GM21576 (cell line): ENCODE measurements around the gene DYNLRB1.

Experiments
- ATAC-seq: cut with Tn5 transposase; IDR thresholded peaks from one replicate; pipeline ENCODE4 v1.9.1; 2021; ENCODE audit warnings: mild to moderate bottlenecking, moderate library complexity; ENCODE audit not compliant: unreplicated experiment

Gene DYNLRB1

DNA sequence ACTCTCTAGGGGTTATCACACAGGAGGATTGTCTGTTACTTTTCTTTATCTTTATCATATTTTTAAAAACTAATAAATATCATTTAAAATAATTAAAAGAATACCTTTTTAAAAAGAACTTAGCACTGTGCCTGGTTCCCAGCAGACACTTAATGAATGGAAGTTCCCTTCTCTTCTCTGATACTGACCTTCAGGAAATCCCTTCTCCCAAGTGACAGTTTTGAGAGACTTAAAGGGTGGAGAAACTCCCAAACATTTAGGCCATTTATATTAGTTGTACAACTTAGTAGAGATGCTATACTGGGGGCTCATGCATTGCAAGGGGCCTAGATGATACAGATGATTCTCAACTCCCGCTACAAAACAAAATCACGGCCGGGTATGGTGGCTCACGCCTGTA, 60.8 kb downstream of the DYNLRB1 start:
- no peak for ATAC-seq

DNA sequence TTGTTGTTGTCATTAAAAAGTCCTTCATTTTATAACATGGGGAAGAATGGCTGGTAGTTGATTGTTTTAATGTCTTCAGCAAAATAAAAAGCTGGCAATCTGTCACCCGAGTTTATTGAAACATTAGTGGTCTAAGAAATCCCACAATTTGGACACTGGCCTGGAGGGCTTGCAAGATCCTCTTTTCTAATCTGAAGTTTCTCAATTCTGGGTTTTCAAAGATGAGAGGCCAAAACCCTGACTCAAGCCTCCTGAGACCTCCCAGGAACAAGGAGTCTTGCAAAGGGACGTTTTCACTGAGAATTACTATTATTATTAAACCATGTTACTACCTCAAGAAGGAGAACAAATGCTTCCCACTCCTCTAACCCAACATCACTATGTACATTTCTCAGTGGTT, 61.8 kb downstream of the DYNLRB1 start:
- no peak for ATAC-seq

DNA sequence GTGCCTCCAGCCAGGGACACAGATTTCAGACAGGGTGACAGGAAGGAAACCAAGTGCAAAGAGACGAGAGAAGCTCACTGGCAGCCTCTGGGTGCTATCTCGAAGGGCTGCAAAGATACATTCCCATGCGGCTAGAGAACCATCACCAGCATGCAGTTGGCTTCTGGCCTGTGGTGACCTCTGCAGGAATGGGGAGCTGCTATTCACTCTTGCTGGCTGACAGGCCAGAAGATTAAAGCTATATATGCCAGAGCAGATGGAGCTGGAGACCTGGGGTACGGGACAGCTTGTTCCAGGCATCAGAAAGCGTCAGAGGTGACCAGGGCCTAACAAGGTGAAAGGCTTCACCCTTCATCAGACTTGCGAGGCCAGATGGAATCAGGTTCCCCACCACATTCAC, 62.3 kb downstream of the DYNLRB1 start:
- ATAC-seq: no peak

DNA sequence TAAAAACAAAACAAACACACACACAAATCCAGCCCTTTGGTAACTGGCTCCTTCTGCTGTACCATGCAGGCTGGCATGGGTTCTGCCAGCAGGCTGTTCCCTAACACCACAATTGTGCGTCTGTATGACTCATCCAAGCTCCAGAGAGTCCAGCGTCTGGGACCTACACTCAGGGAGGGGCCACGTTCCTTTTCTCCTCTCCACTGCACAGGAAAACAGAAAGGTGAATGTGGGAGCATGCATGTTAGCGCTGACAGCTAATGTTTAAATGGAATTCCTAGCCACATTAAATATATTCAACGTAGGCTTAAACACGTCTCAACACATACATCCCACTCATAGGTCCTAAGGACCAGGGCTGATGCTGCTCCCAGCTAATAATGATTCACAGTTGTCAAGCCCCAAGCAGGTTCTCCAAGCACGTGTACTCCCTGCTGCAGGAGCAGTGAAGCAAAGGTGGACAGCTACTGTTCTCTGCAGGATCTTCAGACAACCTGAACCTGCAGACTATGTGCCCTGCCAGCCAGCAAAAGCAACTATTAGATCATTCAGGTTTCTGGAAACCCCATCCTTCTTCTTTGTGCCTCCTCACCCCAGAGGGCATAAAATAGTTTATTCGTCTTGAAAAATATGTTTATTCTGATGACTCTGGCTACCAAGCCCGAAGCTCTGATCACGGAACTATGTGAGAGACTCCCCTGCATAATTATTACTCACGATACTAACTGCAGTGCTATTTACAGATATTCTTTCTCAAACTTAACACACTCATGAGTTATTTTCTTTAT, 63.2 kb downstream of the DYNLRB1 start:
- no peak for ATAC-seq

DNA sequence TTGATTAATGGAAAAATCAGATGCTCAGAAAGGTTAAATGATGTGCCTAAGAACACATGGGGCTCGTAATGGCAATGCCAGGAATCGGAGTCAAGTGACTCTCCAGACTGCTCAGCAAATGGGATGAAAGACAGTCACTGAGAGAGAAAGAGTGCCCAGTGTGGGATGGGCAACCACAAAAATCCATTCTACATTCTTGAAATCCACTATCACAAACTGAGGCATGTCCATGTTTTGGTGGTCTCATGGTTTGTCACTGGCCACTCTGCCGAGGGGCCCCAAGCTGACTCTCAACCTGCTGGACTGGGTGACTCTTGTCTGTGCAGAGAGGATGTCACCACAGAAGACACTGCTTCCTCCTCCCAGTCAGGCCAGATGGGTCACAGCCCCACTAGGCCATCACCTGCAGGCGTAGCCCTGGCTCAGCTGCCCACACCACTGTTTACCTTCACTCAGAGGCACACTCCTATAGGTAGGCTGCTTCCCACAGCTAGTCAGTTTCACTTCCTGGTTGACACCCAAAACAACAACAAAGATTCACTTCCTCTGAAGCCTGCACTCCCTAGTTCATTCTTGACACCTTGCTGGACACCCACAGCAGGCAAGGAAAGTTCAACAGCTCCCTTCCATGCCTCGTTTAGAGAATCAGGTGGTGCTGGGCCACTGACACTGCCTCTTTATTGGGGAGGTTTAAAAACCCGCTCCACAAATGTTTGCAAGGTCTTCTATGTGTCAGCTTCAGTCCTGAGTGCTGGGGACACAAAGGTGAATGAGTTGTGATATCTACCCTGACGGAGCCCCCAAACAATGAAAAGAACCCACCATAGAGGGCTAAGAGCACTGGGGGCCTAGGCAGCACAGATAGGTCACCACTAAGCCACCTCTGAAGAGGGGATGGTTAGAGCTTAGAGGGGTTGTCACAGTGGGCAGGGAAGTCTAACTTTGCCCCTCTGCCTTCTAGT, 64.0 kb downstream of the DYNLRB1 start:
- ATAC-seq: peak; percentile 59

DNA sequence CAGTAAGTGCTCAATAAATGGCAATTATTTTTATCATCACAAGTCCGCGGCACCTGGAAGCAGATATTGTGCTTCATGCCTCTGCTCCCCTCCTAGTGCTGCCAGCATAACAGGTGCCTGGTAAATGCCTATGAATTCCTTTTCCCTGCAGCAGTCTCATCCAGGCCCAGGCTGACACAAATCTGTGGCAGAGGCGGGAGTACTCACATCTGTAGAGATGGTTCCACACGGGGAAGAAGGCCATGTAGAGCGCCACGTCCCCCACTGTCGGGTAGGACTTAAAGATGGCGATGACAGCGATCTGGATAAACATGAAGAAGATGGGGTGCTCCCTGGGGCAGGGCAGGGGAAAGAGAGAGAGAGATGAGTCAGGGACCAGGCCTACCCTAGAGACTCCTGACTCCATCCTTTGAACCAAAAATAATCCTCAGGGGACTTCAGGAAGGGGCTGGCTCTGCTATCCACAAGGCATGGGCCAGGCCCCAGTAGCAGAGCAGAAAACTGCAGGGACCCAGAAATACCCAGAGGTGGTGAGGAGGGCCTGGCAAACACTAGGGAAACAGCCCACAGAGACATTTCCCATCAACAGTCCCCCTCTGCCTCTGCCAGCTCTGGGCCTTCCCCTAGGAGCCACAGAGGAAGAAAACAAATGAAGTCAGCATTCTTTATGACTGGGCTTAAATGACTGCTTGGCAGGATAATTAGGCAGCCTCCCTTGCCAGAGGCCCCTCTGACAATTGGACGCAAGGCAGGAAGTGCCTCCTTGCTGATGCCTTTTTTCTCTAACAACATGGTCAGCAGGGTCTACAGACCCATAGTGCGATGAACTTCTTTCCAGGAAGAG, 65.3 kb downstream of the DYNLRB1 start:
- no peak for ATAC-seq

DNA sequence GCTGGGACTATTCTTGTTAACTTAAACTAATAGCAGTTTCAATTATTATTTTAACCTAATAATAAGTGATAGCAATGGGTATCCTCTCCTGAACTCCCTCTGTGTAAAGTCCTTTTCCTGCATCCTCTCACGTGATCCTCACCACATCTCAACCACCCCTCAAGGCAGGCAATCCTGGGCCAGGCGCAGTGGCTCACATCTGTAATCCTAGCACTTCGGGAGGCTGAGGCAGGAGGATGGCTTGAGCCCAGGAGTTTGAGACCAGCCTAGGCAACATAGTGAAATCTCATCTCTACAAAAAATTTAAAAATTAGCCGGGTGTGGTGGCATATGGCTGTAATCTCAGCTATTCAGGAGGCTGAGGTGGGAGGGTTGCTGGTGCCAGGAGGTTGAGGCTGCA, 66.0 kb downstream of the DYNLRB1 start:
- ATAC-seq: no peak

DNA sequence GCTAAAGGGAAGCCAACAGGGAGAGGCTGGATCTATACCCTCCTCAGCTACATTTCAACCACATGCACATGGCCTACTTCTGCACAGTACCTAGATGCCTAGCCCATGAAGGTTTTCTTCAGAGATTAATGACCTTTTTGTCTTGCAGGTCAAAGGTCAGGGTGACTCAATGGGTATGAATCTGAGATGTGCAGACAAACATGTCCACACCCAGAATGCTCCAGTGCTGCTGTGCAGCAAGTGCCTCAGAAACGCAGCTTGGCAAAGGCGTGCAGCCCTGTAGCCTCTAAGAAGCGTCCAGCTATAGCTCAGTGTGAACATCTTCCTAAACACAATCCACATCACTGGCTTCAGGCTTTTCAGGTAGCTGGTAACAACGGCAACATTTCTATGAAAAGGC, 66.7 kb downstream of the DYNLRB1 start:
- no peak for ATAC-seq

DNA sequence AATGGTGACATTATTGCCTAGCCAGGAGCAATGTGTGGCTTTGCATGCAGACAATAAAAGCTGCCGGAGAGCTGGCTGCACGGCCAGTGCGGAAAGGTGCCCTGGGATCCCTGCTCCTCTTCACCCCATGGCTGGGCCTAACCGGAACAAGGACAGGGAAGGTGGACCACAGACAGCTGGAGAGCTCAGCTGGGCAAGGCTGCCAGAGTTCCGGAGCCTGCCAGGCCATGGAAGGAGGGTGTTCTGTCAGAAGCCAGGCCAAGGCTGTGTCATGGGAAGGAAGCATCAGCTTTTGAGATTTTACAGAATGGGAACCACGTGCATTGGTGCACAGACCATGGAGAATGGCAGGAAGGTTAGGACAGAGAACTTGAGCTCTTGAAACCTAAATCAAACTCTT, 67.3 kb downstream of the DYNLRB1 start:
- no peak for ATAC-seq

DNA sequence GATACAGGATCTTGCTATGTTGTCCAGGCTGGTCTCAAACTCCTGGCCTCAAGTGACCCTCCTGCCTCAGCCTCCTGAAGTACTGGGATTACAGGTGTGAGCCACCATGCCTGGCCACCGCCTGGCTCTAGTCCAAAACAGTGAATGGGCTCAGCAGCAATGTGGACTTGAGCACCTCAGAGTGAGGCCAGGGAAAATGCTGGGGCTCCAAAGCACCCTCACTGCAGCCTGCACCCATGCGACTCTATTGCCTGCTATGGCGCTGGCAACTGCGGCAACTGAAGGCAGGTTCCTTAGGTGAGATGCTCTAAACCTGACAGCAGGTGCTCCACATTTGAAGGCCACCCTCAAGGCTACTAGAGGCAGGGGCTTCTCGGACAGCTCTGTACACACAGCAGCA, 68.8 kb downstream of the DYNLRB1 start:
- ATAC-seq: no peak

DNA sequence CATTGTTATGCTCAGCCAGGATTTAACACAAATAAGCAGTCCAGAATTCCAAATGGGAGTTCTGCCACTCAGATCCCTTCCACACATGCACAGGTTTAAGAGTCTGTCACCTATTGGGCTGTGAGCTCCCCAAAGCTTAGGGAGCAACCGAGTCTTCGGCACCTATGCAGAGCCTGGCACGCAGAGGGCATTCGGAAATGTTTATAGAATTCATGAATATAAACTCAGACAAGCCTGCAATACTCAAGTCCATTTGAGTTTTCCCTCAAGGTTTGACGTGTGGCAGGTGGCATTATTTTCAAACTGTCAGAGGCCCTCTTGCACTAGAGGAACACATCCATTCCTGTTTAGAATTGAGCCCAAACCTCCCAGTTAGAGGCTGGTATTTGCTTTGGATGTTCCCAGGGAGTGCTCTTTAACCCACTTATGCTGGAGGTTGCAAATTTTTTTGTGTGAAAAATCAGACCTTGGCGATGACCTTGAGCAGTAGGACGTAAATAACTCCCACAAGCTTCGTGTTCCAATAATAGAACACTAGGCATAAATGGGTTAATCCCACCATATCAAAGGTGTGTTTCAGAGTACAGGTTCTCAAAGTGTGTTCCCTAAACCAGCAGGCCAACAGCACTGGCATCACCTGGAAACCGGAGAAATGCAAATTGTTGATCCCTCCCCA, 70.4 kb downstream of the DYNLRB1 start:
- no peak for ATAC-seq
